Osteocyte (in vitro differentiated cells): ENCODE measurements around the gene KLHL20. TPM values are rescaled to one million over a fixed set of nuclear protein-coding genes. Genes with fewer than 3 reads are reported as not detected.
"Not testable (repeated sequence)": the region's sequence is repeated elsewhere in the genome, so short reads cannot be mapped to it uniquely, and the experiment has no call there.

Experiments used
- DNase-seq: peaks from one replicate; pipeline ENCODE4 v3.0.0; 2021; ENCODE audit warnings: mixed read lengths; ENCODE audit not compliant: unreplicated experiment; ENCODE audit errors: extremely low spot score
- H3K27ac Mint-ChIP-seq: one replicate; pipeline ENCODE4 v1.8.0; 2021; ENCODE audit warnings: mild to moderate bottlenecking, mixed read lengths; ENCODE audit not compliant: unreplicated experiment
- H3K27me3 Mint-ChIP-seq: one replicate; pipeline ENCODE4 v1.8.0; 2021; ENCODE audit warnings: mixed read lengths; ENCODE audit not compliant: unreplicated experiment
- H3K36me3 Mint-ChIP-seq: one replicate; pipeline ENCODE4 v1.8.0; 2021; ENCODE audit warnings: mixed read lengths; ENCODE audit not compliant: unreplicated experiment
- H3K4me1 Mint-ChIP-seq: one replicate; pipeline ENCODE4 v1.8.0; 2021; ENCODE audit warnings: mixed read lengths; ENCODE audit not compliant: unreplicated experiment
- H3K4me3 Mint-ChIP-seq: one replicate; pipeline ENCODE4 v1.8.0; 2021; ENCODE audit warnings: mild to moderate bottlenecking, moderate library complexity, mixed read lengths; ENCODE audit not compliant: unreplicated experiment
- H3K9me3 Mint-ChIP-seq: one replicate; pipeline ENCODE4 v1.8.0; 2021; ENCODE audit warnings: mixed read lengths; ENCODE audit not compliant: unreplicated experiment
- CTCF ChIP-seq: fragments of 200-600 bp; sonication (generic); IDR thresholded peaks from 2 replicates; pipeline ENCODE4 v1.5.0; 2021; ENCODE audit warnings: antibody characterized with exemption, mild to moderate bottlenecking, moderate library complexity
- total RNA-seq: library from RNA; stranded (reverse); gene quantifications from 2 replicates; pipeline ENCODE4 v1.2.1, GENCODE V29; 2021

The KLHL20 gene
- total RNA-seq, 1 donor from 2014 or later: 27.1 TPM

GRCh38 chr1:173753830-173754229 is 39.0 kb downstream of the KLHL20 start:
- no peaks in the 10 kb centered on the region for H3K27me3 Mint-ChIP-seq
- no peaks in the 10 kb centered on the region for H3K4me1 Mint-ChIP-seq
- H3K9me3 Mint-ChIP-seq: no peaks in the 10 kb centered on the region
- no peak for TF ChIP-seq CTCF
- DNase-seq: no peak
- no peak overlapping the region for H3K4me3 Mint-ChIP-seq
- H3K27ac Mint-ChIP-seq: no peak overlapping the region
- peaks cover 50% of the 10 kb centered on the region for H3K36me3 Mint-ChIP-seq

GRCh38 chr1:173757666-173758065 is 42.9 kb downstream of the KLHL20 start:
- H3K4me3 Mint-ChIP-seq: no peak overlapping the region
- no peaks in the 10 kb centered on the region for H3K27me3 Mint-ChIP-seq
- TF ChIP-seq CTCF: no peak
- H3K9me3 Mint-ChIP-seq: peaks cover 24% of the 10 kb centered on the region
- H3K36me3 Mint-ChIP-seq: peaks cover 75% of the 10 kb centered on the region
- no peak overlapping the region for H3K27ac Mint-ChIP-seq
- no peaks in the 10 kb centered on the region for H3K4me1 Mint-ChIP-seq
- DNase-seq: no peak

DNA sequence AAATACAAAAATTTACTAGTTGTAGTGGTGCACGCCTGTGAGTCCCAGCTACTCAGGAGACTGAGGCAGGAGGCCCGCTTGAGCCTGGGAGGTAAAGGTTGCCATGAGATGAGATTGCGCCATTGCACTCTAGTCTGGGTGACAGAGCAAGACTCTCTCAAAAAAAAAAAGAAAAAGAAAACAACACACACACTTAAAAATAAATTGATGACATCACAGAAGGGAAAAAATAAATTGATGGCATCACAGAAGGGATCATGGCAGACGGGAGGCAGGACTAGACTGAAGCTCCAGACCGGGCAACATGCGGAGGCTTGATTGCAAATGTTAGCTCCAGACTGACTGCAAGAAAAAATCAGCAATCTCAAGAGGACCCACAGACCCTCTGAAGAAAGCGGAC is 43.3 kb downstream of the KLHL20 start:
- Mint-ChIP-seq H3K27me3 (no peaks in the 10 kb centered on the region), H3K27ac (no peak overlapping the region), H3K36me3 (peaks cover 79% of the 10 kb centered on the region), H3K9me3 (peaks cover 28% of the 10 kb centered on the region), H3K4me1 (no peaks in the 10 kb centered on the region), H3K4me3 (no peak overlapping the region)
- no peak for DNase-seq
- no peak for TF ChIP-seq CTCF

GRCh38 chr1:173758980-173759379 is 44.2 kb downstream of the KLHL20 start:
- Mint-ChIP-seq H3K27ac (no peak overlapping the region), H3K36me3 (peaks cover 84% of the 10 kb centered on the region), H3K4me3 (no peak overlapping the region), H3K4me1 (no peaks in the 10 kb centered on the region), H3K9me3 (peaks cover 36% of the 10 kb centered on the region), H3K27me3 (no peaks in the 10 kb centered on the region)
- DNase-seq: no peak
- no peak for TF ChIP-seq CTCF

- H3K27me3 Mint-ChIP-seq, H3K27ac Mint-ChIP-seq, H3K4me1 Mint-ChIP-seq, DNase-seq, H3K4me3 Mint-ChIP-seq: not testable (repeated sequence)
- Mint-ChIP-seq H3K9me3 (peaks cover 41% of the 10 kb centered on the region), H3K36me3 (peaks cover 50% of the 10 kb centered on the region)
These were observed 49.5 kb downstream of the KLHL20 start for GRCh38 chr1:173764331-173764730.

DNA sequence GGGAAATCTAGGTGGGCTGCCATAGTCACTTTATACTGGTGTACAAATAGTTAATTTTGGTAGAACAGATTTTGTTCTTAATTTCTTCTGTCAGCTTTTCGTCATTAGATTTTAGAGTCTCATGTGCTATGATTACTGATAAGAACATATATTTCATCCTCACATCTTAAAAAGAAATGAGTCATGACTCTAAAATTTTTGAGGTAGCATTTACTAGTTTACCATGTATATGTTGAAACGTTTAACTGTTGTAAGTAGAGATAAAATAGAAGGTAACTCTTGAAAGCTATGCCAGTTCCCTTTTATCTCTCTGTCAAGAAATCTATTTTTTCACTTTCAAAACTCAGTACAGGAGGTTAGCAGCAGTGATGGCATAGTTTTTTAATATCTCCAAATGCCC is 53.4 kb downstream of the KLHL20 start:
- peaks cover 14% of the 10 kb centered on the region for H3K9me3 Mint-ChIP-seq
- no peak overlapping the region for H3K4me3 Mint-ChIP-seq
- no peak for TF ChIP-seq CTCF
- no peak for DNase-seq
- H3K27me3 Mint-ChIP-seq: no peaks in the 10 kb centered on the region
- H3K4me1 Mint-ChIP-seq: no peaks in the 10 kb centered on the region
- no peak overlapping the region for H3K27ac Mint-ChIP-seq
- peaks cover 29% of the 10 kb centered on the region for H3K36me3 Mint-ChIP-seq
